ENCODE results near the gene PTPN12. TPM values are rescaled to one million over a fixed set of nuclear protein-coding genes. Genes with fewer than 3 reads are reported as not detected.

The PTPN12 gene
- total RNA-seq (100 to 1,000 TPM in 3 of 4 donors, 10 to 100 TPM in 1; 64.2 to 158 (median 113) TPM), polyA plus RNA-seq (10 to 100 TPM; 21.5 to 28.2 (median 27.2) TPM)

DNA sequence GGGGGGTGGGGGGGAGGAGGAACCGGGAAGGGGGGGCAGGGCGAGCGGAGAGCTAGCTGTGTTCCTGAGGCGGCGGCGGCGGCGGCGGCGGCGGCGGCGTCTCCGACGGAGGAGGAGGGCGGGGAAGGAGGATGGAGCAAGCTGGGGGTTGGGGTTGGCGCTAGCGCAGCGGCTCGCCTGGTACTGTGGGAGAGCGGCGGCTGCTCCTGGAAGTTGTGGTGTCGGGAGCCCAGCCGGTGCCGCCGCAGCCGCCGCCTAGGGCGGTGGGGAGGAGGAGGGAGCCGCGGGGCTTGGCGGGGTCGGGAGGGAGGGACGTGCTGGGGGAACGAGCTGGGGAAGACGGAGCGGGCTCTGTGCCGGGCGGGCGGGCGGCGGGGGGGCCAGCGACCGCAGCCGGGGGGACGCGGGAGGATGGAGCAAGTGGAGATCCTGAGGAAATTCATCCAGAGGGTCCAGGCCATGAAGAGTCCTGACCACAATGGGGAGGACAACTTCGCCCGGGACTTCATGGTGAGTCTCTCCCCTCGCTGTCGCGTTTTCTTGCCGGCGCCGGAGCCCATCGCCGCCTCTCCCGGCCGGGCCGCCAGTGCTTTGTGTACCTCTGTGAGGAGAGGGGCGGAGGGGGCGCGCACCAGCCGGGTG lies at the start of gene PTPN12:
TSS of gene PTPN12 (plus strand) at position 160 of the 642 bp plus-strand sequence. CDS start at position 412, 252 bp downstream.
- no peaks in the 10 kb centered on the region for H3K27me3 ChIP-seq
- whole genome bisulfite sequencing, 2 donors = 0 to 1% methylated on average over 64 of the region's 64 CpGs
- H3K9me3 ChIP-seq = no peaks in the 10 kb centered on the region
- peaks cover 0 to 39% (median 29%) of the 10 kb centered on the region in 4 donors for H3K4me1 ChIP-seq
- H3K27ac ChIP-seq = peak within 1 kb of the TSS; percentile 93 to 98 (median 96)
- no peaks in the 10 kb centered on the region for H3K36me3 ChIP-seq
- peak; percentile 91 for DNase-seq
- peak within 1 kb of the TSS; percentile 65 to 95 (median 80) for H3K4me3 ChIP-seq
- TF ChIP-seq, protein P1, sequence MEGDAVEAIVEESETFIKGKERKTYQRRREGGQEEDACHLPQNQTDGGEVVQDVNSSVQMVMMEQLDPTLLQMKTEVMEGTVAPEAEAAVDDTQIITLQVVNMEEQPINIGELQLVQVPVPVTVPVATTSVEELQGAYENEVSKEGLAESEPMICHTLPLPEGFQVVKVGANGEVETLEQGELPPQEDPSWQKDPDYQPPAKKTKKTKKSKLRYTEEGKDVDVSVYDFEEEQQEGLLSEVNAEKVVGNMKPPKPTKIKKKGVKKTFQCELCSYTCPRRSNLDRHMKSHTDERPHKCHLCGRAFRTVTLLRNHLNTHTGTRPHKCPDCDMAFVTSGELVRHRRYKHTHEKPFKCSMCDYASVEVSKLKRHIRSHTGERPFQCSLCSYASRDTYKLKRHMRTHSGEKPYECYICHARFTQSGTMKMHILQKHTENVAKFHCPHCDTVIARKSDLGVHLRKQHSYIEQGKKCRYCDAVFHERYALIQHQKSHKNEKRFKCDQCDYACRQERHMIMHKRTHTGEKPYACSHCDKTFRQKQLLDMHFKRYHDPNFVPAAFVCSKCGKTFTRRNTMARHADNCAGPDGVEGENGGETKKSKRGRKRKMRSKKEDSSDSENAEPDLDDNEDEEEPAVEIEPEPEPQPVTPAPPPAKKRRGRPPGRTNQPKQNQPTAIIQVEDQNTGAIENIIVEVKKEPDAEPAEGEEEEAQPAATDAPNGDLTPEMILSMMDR (IDR thresholded peaks at IDR 0.05) = no peak
- peak in 3 of 4 donors; percentile 2 to 39 (median 7) for TF ChIP-seq POLR2AphosphoS5 (IDR thresholded peaks at IDR 0.05)
- intact Hi-C loops (cut with DNase I) = loop anchor here (2.0 to 5.0 kb wide), 3 partner anchors 120 to 260 kb away; partner anchors contain the start of genes GSAP, PHTF2, RSBN1L and TMEM60

- TF ChIP-seq POLR2A (IDR thresholded peaks at IDR 0.05) (no peak), EP300 (IDR thresholded peaks at IDR 0.05) (no peak), POLR2AphosphoS5 (IDR thresholded peaks at IDR 0.05) (no peak)
- TF ChIP-seq, protein P1 (IDR thresholded peaks at IDR 0.05) = no peak
- Histone ChIP-seq H3K4me3 (no peak overlapping the region), H3K36me3 (no peaks in the 10 kb centered on the region), H3K4me1 (no peaks in the 10 kb centered on the region), H3K27ac (no peak overlapping the region), H3K27me3 (no peaks in the 10 kb centered on the region), H3K9me3 (peaks cover 0 to under 1% (median 0%) of the 10 kb centered on the region in 4 donors)
- DNase-seq = no peak
- 84 to 87% methylated on average over 1 of the region's 1 CpG for WGBS, 2 donors
- intact Hi-C loops (cut with DNase I) = no loop called here
Measured at GRCh38 chr7:77488986-77489385, 48.1 kb upstream of the PTPN12 start.

DNA sequence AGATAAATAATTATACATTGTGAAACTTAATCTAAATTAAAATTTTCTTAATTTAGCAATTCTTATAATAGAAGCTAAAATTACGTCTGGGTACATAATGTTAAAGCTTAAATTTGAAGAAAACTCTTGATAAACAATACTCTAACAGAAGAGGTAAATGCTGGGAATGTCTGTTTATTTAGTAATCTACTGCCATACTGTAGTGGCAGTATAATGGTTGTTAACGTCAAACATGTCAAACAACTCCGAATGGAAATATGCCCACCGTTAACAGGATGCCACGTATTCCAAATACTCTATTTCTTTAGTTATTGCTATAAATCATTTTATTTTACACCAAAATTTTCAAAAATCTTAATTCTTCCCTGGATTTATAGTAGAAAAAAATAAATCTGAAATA lies 40.0 kb upstream of the PTPN12 start:
- Histone ChIP-seq H3K9me3 (peaks cover 0 to 4% (median 0%) of the 10 kb centered on the region in 4 donors), H3K27ac (no peak overlapping the region), H3K36me3 (no peaks in the 10 kb centered on the region), H3K4me1 (no peaks in the 10 kb centered on the region), H3K27me3 (no peaks in the 10 kb centered on the region), H3K4me3 (no peak overlapping the region)
- no peak for TF ChIP-seq EP300 (IDR thresholded peaks at IDR 0.05)
- TF ChIP-seq, protein P1 (IDR thresholded peaks at IDR 0.05) = no peak
- intact Hi-C loops (cut with DNase I) = no loop called here
- DNase-seq = no peak
- 66 to 67% methylated on average over 5 of the region's 5 CpGs for WGBS, 2 donors

DNA sequence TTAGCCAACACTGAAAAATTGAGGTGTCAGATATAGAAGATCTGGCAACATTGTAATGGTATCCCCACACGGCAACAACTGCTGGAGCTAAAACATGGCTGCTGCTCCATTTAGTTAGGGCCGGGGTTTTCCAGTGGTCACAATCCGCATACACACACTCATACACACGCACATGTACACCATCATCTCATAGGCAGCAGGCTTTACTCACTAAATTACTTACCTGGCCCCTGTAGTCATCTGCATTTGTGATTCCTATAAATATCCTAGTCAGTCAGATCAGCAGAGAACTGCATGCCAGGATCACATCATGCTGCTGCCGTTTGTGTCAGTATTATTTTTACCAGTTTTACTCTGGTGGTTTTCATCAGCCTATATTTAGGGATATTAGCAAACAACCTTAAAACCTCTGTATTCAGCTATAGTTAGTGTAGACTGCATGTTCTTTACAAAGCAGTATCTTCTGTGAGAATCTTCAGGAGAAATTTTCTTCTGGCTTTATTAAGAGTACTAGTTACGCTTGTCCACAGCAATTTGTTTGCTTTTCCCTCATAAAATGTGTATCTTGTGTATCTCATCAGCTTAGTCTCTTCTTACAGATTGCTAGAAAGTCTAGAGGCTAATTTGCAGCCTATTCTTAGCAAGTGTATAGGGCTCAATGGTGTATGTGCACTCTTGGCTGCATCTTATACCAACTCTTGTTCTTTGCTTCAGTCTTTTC lies 38.3 kb upstream of the PTPN12 start:
- H3K4me1 ChIP-seq = no peaks in the 10 kb centered on the region
- 74 to 86% methylated on average over 6 of the region's 6 CpGs for WGBS, 2 donors
- H3K9me3 ChIP-seq = peaks cover 0 to 4% (median 0%) of the 10 kb centered on the region in 4 donors
- H3K27me3 ChIP-seq = no peaks in the 10 kb centered on the region
- no peak for TF ChIP-seq EP300 (IDR thresholded peaks at IDR 0.05)
- no peak for TF ChIP-seq POLR2A (IDR thresholded peaks at IDR 0.05)
- TF ChIP-seq, protein P1 (IDR thresholded peaks at IDR 0.05) = no peak
- no peak for TF ChIP-seq POLR2AphosphoS5 (IDR thresholded peaks at IDR 0.05)
- intact Hi-C loops (cut with DNase I) = no loop called here
- H3K4me3 ChIP-seq = no peak overlapping the region
- no peak for DNase-seq
- no peaks in the 10 kb centered on the region for H3K36me3 ChIP-seq
- no peak overlapping the region for H3K27ac ChIP-seq

All from sigmoid colon (tissue), 7 donors.